Mammary epithelial cell (primary cell): ENCODE results near the gene FBLN5.

Source experiments
- CTCF ChIP-seq, 2 donors: IDR thresholded peaks in 1 of 2; conservative IDR thresholded peaks in 1 of 2; 2 replicates each; pipeline ENCODE4 v1.5.1; 2011 to 2012; ENCODE audit warnings: inconsistent platforms in 2 of 2, low read length in 2 of 2, mild to moderate bottlenecking in 2 of 2, control low read depth in 1 of 2, low read depth in 1 of 2; ENCODE audit not compliant: insufficient read depth in 1 of 2; ENCODE audit errors: extremely low read depth in 1 of 2
- EZH2 ChIP-seq: IDR thresholded peaks from 2 replicates; pipeline ENCODE4 v1.6.1; 2012; ENCODE audit warnings: low read length, inconsistent platforms, borderline replicate concordance

- TF ChIP-seq CTCF (conservative IDR thresholded peaks at IDR 0.05 in 1 of 2, IDR thresholded peaks at IDR 0.05 in 1 of 2; ENCODE audit: extremely low read depth in 1 of 2, insufficient read depth in 1 of 2, low read depth in 1 of 2, low read length in 2 of 2), result no peak
- TF ChIP-seq EZH2, result no peak
Observed at GRCh38 chr14:91873471-91874415, 73.8 kb downstream of the FBLN5 start.
